HG03060 (cell line): Measurements from ENCODE around the gene GRK5.

ENCODE experiments used
- ATAC-seq: cut with Tn5 transposase; IDR thresholded peaks from one replicate; pipeline ENCODE4 v1.9.1; 2021; ENCODE audit warnings: low read depth, moderate number of reproducible peaks; ENCODE audit not compliant: unreplicated experiment

The GRK5 gene

GRCh38 chr10:119413093-119413453 lies 205.7 kb downstream of the GRK5 start:
- no peak for ATAC-seq

GRCh38 chr10:119413471-119414080 lies 206.2 kb downstream of the GRK5 start:
- no peak for ATAC-seq

- no peak for ATAC-seq
Observed at GRCh38 chr10:119414081-119414611, 206.8 kb downstream of the GRK5 start.

- no peak for ATAC-seq
Observed at GRCh38 chr10:119415121-119415520, 207.8 kb downstream of the GRK5 start.

- no peak for ATAC-seq
Observed at GRCh38 chr10:119415536-119416503, 208.4 kb downstream of the GRK5 start.

- ATAC-seq: no peak
Observed at GRCh38 chr10:119416855-119417254, 209.5 kb downstream of the GRK5 start.

GRCh38 chr10:119417852-119418251 lies 210.5 kb downstream of the GRK5 start:
- ATAC-seq: no peak

- ATAC-seq: no peak
Observed at GRCh38 chr10:119418362-119418761, 211.0 kb downstream of the GRK5 start.

- no peak for ATAC-seq
Observed at GRCh38 chr10:119419931-119420330, 212.6 kb downstream of the GRK5 start.

- no peak for ATAC-seq
Observed at GRCh38 chr10:119420950-119421875, 213.8 kb downstream of the GRK5 start.

- no peak for ATAC-seq
Observed at GRCh38 chr10:119421891-119422681, 214.7 kb downstream of the GRK5 start.

GRCh38 chr10:119422682-119423509 lies 215.5 kb downstream of the GRK5 start:
- ATAC-seq: no peak

- no peak for ATAC-seq
Observed at GRCh38 chr10:119423510-119424257, 216.3 kb downstream of the GRK5 start.

- ATAC-seq: no peak
Observed at GRCh38 chr10:119424258-119424975, 217.0 kb downstream of the GRK5 start.

- no peak for ATAC-seq
Observed at GRCh38 chr10:119425102-119425880, 217.9 kb downstream of the GRK5 start.

GRCh38 chr10:119425881-119426170 lies 218.5 kb downstream of the GRK5 start:
- ATAC-seq: no peak

GRCh38 chr10:119426699-119427098 lies 219.3 kb downstream of the GRK5 start:
- no peak for ATAC-seq
